GM12875 (cell line): Measurements from ENCODE around the gene C1orf226.

ENCODE experiments used
- H3K4me3 ChIP-seq: one replicate; pipeline ENCODE4 v1.5.1; 2011; ENCODE audit warnings: low read depth, low read length, control low read depth
- CTCF ChIP-seq: IDR thresholded peaks from 2 replicates; pipeline ENCODE4 v1.5.1; 2011; ENCODE audit warnings: low read depth, mild to moderate bottlenecking, control low read depth, inconsistent platforms, low read length, moderate library complexity, borderline replicate concordance; ENCODE audit not compliant: insufficient read depth

Gene C1orf226

DNA sequence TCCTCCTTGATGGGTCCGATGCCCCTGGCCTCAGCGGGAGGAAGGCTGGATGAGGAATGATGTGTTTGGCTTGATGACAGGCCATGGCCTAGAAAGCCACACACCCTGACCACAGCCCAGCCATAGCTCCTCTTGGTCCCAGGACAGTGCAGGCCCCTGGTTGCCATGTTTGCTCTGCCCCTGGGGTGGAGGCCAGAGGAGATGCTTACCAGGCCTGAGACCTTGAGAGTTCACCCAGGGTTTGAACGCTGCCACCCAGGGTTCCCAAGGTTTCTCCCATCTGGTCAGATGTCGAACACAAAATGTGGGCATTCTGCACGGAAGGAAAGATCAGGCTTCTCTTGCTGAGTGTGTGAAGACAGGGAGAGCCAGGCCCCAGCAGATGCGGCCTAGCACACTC, 2.6 kb downstream of the C1orf226 start:
- TF ChIP-seq CTCF, result no peak
- H3K4me3 ChIP-seq, result no peak overlapping the region

- no peak for TF ChIP-seq CTCF
- H3K4me3 ChIP-seq, result no peak overlapping the region
Observed at GRCh38 chr1:162384601-162385279, 3.2 kb downstream of the C1orf226 start.

- H3K4me3 ChIP-seq, result no peak overlapping the region
- TF ChIP-seq CTCF, result no peak
Observed at GRCh38 chr1:162385280-162385623, 3.7 kb downstream of the C1orf226 start.

DNA sequence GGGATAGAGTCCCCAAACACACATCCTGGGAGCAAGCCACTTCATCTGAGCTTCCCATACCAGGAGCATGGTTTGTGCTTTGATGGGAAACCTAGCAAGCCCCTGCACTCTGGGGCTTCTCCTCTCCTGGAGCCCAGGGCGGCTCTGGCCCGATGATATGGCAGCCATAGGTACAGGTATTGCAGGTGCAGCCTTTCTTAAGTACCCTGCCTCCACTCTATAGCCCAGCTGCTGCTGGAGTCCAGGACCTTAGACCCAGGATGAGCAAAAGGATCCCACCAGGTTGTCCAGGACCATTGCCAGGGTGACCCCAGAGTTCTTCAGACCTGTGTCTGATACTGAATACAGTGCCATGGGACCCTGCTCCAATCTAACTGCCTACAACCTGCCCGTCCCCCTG, 4.2 kb downstream of the C1orf226 start:
- no peak for TF ChIP-seq CTCF
- H3K4me3 ChIP-seq, result no peak overlapping the region

- no peak for TF ChIP-seq CTCF
- no peak overlapping the region for H3K4me3 ChIP-seq
Observed at GRCh38 chr1:162386292-162387225, 5.0 kb downstream of the C1orf226 start.

- TF ChIP-seq CTCF, result no peak
- no peak overlapping the region for H3K4me3 ChIP-seq
Observed at GRCh38 chr1:162387226-162388082, 5.9 kb downstream of the C1orf226 start.
